Measurements from ENCODE around the gene CACNA1B. TPM values are rescaled to one million over a fixed set of nuclear protein-coding genes. Genes with fewer than 3 reads are reported as not detected.

CACNA1B gene
- total and polyA plus RNA-seq, 10 donors: under 0.01 to 0.09 (median 0.04) TPM; not detected in 4

DNA sequence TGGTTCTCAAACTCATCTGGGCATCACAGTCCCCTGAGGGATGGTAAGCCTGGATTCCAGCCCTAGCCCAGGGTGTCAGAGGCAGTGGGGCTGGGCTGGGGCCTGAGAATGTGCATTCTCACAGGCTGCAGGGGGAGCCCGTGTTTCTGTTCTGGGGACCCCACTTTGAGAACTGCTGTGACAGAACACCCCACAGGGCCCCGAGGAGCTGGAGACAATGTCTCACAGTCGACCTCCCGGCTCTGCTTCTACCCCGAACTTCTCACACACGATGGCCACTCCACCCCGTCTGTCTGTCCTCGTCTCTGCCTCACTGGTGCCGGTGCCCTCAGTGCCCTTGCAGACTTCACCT, 130.0 kb downstream of the CACNA1B start:
- WGBS, 5 donors: 85 to 91% (median 90%) methylated on average over 8 to 9 of the region's 9 CpGs
- peaks cover 0 to 13% (median 0%) of the 10 kb centered on the region in 7 donors for H3K27me3 ChIP-seq (replicated peaks in 1 of 7)
- DNase-seq: peak; percentile 40

DNA sequence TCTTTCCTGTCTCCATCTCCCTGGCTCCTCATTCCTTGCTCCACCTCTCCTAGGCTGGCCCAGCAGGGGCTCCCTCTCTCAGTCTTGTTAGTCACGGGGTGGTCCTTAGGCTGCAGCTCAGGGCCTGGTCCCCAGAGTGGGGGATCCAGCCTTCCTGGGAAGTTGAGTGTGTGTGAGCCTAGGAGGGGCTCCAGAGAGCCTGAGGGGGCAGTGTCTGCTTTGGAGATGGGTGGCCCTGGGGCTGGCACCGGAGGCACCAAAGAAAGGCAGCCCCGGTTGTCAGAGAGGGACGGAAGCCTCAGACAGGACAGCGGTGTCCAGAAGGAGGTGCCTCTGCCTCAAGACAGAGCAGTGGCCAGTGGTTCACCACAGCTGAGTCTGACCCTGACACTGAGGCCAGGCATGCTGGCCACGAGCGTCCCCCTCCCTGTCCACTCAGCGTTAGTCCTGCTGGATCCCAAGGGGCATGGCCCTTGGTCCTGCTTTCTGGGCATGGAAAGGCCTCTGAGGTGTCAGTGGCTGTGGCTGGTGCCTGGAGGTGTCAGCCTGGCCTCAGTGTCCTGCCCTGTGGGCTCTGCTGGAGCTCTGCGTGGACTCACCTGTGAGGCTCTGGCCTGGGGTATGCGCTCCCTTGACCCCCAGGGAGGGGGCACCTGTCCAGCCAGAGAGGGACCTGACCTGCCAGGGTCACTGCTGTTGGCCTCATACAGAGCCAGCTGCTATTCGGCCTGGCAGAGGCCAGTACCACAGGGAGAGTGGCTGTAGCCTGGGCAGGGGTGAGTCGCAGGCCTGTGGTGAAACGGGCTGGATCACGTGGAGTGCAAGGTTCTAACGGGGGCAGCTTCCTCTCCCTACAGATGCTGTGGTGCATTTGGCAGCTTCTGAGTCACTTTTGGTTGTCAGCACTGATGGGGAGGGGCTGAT, 130.6 kb downstream of the CACNA1B start:
- Histone ChIP-seq H3K4me1 (no peaks in the 10 kb centered on the region), H3K9me3 (no peaks in the 10 kb centered on the region), H3K27me3 (replicated peaks in 1 of 7) (peaks cover 0 to 9% (median 0%) of the 10 kb centered on the region in 7 donors), H3K36me3 (no peaks in the 10 kb centered on the region), H3K4me3 (no peak overlapping the region), H3K27ac (no peak overlapping the region)
- 77 to 85% (median 80%) methylated on average over 10 to 15 of the region's 15 CpGs for WGBS, 5 donors
- intact Hi-C loops (cut with DNase I; ENCODE audit: low total_unique reads): no loop called here
- DNase-seq: peak; percentile 53
- TF ChIP-seq, protein P1, sequence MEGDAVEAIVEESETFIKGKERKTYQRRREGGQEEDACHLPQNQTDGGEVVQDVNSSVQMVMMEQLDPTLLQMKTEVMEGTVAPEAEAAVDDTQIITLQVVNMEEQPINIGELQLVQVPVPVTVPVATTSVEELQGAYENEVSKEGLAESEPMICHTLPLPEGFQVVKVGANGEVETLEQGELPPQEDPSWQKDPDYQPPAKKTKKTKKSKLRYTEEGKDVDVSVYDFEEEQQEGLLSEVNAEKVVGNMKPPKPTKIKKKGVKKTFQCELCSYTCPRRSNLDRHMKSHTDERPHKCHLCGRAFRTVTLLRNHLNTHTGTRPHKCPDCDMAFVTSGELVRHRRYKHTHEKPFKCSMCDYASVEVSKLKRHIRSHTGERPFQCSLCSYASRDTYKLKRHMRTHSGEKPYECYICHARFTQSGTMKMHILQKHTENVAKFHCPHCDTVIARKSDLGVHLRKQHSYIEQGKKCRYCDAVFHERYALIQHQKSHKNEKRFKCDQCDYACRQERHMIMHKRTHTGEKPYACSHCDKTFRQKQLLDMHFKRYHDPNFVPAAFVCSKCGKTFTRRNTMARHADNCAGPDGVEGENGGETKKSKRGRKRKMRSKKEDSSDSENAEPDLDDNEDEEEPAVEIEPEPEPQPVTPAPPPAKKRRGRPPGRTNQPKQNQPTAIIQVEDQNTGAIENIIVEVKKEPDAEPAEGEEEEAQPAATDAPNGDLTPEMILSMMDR (IDR thresholded peaks at IDR 0.05 in 8 of 11, conservative IDR thresholded peaks at IDR 0.05 in 3 of 11): no peak
- no peak for TF ChIP-seq POLR2AphosphoS5 (IDR thresholded peaks at IDR 0.05)
- no peak for TF ChIP-seq POLR2A (IDR thresholded peaks at IDR 0.05)

More for the DNA sequence above, 130.0 kb downstream of the CACNA1B start:
- no peak for TF ChIP-seq POLR2A (IDR thresholded peaks at IDR 0.05)
- TF ChIP-seq, protein P1 (IDR thresholded peaks at IDR 0.05 in 8 of 11, conservative IDR thresholded peaks at IDR 0.05 in 3 of 11): no peak
- TF ChIP-seq POLR2AphosphoS5 (IDR thresholded peaks at IDR 0.05): no peak
- Histone ChIP-seq H3K27ac (no peak overlapping the region), H3K4me3 (no peak overlapping the region), H3K4me1 (no peaks in the 10 kb centered on the region), H3K36me3 (no peaks in the 10 kb centered on the region), H3K9me3 (no peaks in the 10 kb centered on the region)
- intact Hi-C loops (cut with DNase I; ENCODE audit: low total_unique reads): no loop called here

DNA sequence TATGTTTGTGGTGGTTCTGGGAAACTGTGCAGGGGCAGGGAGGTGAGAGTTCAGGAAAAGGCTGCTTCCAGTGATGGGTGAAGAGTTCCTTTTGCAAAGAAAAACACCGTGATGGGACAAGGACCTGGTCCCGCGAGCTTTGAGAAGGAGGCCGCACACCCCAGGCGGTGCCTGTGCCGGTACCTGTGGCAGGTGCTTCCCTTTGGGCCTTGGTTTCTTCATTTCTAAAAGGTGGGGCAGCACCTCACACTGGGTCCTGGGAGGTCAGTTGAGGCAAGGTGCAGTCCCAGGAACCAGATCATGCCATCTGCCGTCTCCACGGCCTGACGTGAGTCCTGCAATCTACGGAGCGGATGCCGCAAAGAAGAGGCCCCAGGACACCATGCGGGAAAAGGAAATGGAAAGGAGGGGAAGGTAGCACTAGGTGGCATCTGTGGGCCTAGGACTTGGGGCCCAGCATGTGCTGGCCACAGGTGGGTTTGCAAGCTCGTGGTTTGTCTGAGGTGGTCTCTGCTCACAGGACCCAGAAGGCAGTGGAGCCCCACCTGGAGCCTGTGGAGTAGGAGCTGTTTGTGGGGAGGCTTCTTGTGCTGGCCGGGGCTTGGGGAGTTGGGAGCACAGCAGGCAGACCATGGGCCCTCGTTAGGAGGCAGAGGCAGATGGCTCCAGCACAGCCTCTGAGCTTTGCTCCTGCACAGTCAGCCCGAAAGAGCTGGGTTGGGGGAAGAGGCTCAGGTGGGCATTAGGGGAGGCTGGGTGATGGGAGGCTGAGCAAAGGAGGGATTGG, 131.6 kb downstream of the CACNA1B start:
- peak; percentile 35 for DNase-seq
- TF ChIP-seq, protein P1 (IDR thresholded peaks at IDR 0.05 in 8 of 11, conservative IDR thresholded peaks at IDR 0.05 in 3 of 11): no peak
- no peak for TF ChIP-seq POLR2AphosphoS5 (IDR thresholded peaks at IDR 0.05)
- TF ChIP-seq POLR2A (IDR thresholded peaks at IDR 0.05): no peak
- H3K27ac ChIP-seq: no peak overlapping the region

More for the DNA sequence above, 131.6 kb downstream of the CACNA1B start:
- H3K4me3 ChIP-seq: no peak overlapping the region
- H3K4me1 ChIP-seq: no peaks in the 10 kb centered on the region
- intact Hi-C loops (cut with DNase I; ENCODE audit: low total_unique reads): no loop called here
- WGBS, 5 donors: 83 to 90% (median 85%) methylated on average over 17 of the region's 17 CpGs
- no peaks in the 10 kb centered on the region for H3K9me3 ChIP-seq
- H3K27me3 ChIP-seq (replicated peaks in 1 of 7): peaks cover 0 to 9% (median 0%) of the 10 kb centered on the region in 7 donors
- H3K36me3 ChIP-seq: no peaks in the 10 kb centered on the region

Measured in spleen (tissue), 11 donors.